ENCODE data around the gene CACNA1C.

GRCh38 chr12:2687726-2688125 lies 634.9 kb downstream of the CACNA1C start:
- TF ChIP-seq CTCF (IDR thresholded peaks at IDR 0.05), result no peak
- TF ChIP-seq EP300 (IDR thresholded peaks at IDR 0.05), result no peak
- TF ChIP-seq POLR2A (IDR thresholded peaks at IDR 0.05), result no peak

All from tibial nerve (tissue), 4 donors.